22Rv1 (cell line): ENCODE data around the gene TEK.

Source experiments
- H3K27ac ChIP-seq: fragments of 450-650 bp; 2 replicates; pipeline ENCODE4 v1.5.1; 2017
- ZFX ChIP-seq: fragments of 450-650 bp; IDR thresholded peaks from 2 replicates; pipeline ENCODE4 v1.6.1; 2017; ENCODE audit warnings: antibody characterized with exemption, borderline replicate concordance
- TF ChIP-seq, protein P1 (sequence below): fragments of 450-650 bp; IDR thresholded peaks from 2 replicates; pipeline ENCODE4 v1.5.1; 2017; ENCODE audit warnings: mild to moderate bottlenecking

Gene TEK

DNA sequence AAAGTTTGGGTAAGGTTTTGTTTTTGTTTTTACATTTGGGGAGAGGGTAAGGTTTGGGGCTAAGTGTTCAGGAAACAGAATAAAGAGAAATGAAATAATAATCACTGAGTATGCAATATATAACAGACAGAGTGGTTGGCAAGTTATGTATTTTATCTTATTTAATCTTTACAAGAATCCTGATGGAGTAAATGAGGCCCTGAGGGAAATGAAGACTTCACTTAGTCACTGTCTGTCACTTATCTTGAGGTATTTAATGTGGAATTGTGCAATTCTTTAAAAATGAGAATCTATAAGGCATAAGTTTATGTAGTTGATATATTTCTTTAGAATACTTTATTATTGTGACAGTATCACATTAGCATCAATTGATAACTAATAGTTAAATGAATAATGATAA lies 48.1 kb downstream of the TEK start:
- no peak overlapping the region for H3K27ac ChIP-seq
- no peak for TF ChIP-seq ZFX
- TF ChIP-seq, protein P1, sequence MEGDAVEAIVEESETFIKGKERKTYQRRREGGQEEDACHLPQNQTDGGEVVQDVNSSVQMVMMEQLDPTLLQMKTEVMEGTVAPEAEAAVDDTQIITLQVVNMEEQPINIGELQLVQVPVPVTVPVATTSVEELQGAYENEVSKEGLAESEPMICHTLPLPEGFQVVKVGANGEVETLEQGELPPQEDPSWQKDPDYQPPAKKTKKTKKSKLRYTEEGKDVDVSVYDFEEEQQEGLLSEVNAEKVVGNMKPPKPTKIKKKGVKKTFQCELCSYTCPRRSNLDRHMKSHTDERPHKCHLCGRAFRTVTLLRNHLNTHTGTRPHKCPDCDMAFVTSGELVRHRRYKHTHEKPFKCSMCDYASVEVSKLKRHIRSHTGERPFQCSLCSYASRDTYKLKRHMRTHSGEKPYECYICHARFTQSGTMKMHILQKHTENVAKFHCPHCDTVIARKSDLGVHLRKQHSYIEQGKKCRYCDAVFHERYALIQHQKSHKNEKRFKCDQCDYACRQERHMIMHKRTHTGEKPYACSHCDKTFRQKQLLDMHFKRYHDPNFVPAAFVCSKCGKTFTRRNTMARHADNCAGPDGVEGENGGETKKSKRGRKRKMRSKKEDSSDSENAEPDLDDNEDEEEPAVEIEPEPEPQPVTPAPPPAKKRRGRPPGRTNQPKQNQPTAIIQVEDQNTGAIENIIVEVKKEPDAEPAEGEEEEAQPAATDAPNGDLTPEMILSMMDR: no peak

DNA sequence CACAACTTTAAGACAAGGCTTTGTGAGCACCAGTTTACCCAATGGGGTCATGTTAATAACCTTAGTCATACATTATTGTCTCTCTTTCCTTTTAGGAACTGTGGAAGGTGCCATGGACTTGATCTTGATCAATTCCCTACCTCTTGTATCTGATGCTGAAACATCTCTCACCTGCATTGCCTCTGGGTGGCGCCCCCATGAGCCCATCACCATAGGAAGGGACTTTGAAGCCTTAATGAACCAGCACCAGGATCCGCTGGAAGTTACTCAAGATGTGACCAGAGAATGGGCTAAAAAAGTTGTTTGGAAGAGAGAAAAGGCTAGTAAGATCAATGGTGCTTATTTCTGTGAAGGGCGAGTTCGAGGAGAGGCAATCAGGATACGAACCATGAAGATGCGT lies 48.7 kb downstream of the TEK start:
- TF ChIP-seq ZFX: no peak
- TF ChIP-seq, protein P1: peak; percentile 18; the same call in 1 of the 2 replicates

GRCh38 chr9:27160636-27161035 lies 51.6 kb downstream of the TEK start:
- no peak for TF ChIP-seq ZFX
- TF ChIP-seq, protein P1: no peak
- H3K27ac ChIP-seq: no peak overlapping the region

More for the DNA sequence above, 48.7 kb downstream of the TEK start:
- no peak overlapping the region for H3K27ac ChIP-seq

GRCh38 chr9:27162045-27162444 lies 53.0 kb downstream of the TEK start:
- TF ChIP-seq, protein P1: no peak
- no peak for TF ChIP-seq ZFX
- H3K27ac ChIP-seq: no peak overlapping the region

- H3K27ac ChIP-seq: no peak overlapping the region
- TF ChIP-seq ZFX: no peak
These were observed 56.0 kb downstream of the TEK start for GRCh38 chr9:27165068-27165467.

DNA sequence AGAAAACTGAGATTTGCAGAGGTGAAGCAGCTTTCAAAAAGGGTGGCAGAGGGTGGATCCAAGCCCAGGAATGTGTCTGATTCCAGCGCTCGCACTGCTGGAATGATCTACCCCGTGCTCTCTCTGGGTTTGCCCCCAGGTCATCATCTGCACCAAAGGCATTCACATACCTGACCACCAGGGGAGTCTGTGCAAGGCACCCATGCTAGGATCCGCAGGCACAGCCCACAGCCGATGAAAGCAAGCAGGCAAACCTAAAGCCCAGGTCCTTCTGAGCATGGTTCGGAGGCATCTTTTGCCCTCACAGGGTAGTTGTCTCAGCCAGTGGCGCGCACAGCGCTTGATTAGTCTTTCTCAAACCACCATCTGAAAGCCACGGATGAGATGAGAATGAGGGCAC lies 56.6 kb downstream of the TEK start:
- H3K27ac ChIP-seq: no peak overlapping the region
- no peak for TF ChIP-seq ZFX
- TF ChIP-seq, protein P1: peak; percentile 39

GRCh38 chr9:27168496-27168895 lies 59.5 kb downstream of the TEK start:
- TF ChIP-seq ZFX: no peak
- TF ChIP-seq, protein P1: no peak
- H3K27ac ChIP-seq: no peak overlapping the region

DNA sequence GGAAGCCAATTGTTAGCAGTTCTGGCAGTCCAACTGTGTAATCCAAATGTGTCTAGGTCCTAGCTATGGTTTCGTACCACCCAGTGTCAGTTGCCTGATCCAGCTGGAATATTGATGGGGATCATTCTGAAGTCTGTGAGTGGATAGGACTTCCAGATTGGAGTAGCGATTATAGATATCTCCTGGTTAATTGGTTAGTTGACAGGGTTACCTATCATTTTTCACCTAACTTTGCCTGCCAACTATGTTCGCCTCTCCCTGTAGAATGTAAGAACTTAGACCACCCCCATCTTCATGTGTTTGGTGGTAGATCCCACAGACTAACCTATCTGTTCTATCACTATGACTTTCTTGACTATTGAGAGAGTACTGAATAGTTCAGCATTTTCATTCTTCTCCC lies 59.9 kb downstream of the TEK start:
- TF ChIP-seq, protein P1: no peak
- TF ChIP-seq ZFX: no peak
- no peak overlapping the region for H3K27ac ChIP-seq
